Hematopoietic multipotent progenitor cell treated with erythropoietin and hydrocortisone succinate and interleukin-3 and kit ligand, for 6 days (in vitro differentiated cells): Measurements from ENCODE around the gene MYLK2.

ENCODE experiments used
- DNase-seq: peaks from one replicate; pipeline ENCODE4 v3.0.0-alpha.2; 2015

MYLK2 gene

GRCh38 chr20:31836853-31837608 lies 17.9 kb downstream of the MYLK2 start:
- DNase-seq, result no peak

- DNase-seq, result no peak
Observed at GRCh38 chr20:31837896-31838397, 18.8 kb downstream of the MYLK2 start.

- DNase-seq, result peak; percentile 38
Observed at GRCh38 chr20:31838646-31839292, 19.6 kb downstream of the MYLK2 start.

GRCh38 chr20:31839782-31840487 lies 20.8 kb downstream of the MYLK2 start:
- no peak for DNase-seq

DNA sequence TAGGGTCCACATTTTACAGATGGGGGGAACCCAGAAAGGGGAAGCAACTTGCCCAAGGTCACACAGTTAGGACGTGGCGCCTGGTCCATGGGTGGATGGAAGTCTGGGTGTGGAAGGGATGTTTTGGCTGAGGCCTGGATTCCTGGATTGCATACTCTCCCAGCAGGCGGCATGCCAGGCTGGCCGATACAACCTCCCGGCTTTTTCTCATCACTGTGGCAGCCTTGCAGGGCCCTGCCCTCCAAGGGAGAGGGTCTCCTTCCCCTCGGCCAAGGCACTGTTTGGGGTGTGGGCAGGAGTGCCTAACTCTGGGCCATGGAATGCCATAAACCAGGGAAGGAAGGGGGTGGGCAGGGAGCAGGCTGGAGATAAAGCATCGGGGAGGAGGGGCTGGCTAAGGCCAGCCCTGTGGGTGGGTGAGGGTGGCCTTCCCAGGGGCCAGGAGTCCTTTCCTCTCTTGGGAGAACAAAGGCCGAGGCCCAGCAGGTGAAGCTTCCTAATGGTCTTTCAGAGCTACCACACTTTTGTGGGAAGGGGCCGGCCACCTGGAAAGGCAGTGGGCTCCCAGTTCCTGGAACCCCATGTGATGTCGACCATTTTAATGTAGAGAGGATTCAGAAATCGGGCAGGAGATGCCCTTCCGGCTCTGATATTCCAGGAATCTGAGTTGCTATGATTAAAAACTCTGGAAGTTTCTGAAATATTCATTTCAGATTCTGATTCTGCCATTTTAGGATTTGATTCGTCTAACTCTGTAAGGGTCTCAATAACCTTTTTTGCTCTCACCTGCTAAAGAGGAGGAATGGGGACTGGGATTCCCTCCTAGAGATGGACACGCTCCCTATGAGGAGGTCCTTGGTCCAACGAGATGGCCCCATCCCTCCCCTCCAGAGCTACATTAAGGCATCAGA lies 22.0 kb downstream of the MYLK2 start:
- no peak for DNase-seq

- DNase-seq, result no peak
Observed at GRCh38 chr20:31841928-31842327, 22.8 kb downstream of the MYLK2 start.

- no peak for DNase-seq
Observed at GRCh38 chr20:31842471-31843157, 23.5 kb downstream of the MYLK2 start.

DNA sequence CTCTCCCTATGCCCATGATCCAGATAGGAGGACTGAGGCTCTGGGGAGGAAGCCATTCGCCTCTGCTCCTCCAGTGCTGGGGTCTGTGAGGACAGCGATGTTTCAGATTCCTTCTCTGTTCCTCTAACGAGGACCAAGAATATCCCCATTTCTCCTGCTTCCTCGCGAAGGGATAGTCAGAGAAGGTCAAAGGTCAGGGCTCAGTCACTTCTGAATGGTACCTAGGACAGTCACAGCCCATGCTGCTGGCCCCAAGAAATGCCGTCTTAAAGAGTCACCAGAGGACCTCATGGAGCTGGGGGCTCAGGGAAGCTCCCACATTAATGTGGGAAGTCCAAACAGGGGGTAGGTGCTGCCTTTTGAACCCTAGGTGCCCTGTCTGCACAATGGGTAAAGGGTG lies 24.1 kb downstream of the MYLK2 start:
- DNase-seq, result no peak

- DNase-seq, result no peak
Observed at GRCh38 chr20:31843881-31844280, 24.7 kb downstream of the MYLK2 start.

- DNase-seq, result no peak
Observed at GRCh38 chr20:31844737-31845299, 25.7 kb downstream of the MYLK2 start.

- DNase-seq, result no peak
Observed at GRCh38 chr20:31845300-31845863, 26.2 kb downstream of the MYLK2 start, which contains the start of gene FOXS1. FOXS1 (minus strand) TSS chr20:31845604; CDS start chr20:31845542, 62 bp downstream.

- DNase-seq, result no peak
Observed at GRCh38 chr20:31846793-31847138, 27.6 kb downstream of the MYLK2 start.

DNA sequence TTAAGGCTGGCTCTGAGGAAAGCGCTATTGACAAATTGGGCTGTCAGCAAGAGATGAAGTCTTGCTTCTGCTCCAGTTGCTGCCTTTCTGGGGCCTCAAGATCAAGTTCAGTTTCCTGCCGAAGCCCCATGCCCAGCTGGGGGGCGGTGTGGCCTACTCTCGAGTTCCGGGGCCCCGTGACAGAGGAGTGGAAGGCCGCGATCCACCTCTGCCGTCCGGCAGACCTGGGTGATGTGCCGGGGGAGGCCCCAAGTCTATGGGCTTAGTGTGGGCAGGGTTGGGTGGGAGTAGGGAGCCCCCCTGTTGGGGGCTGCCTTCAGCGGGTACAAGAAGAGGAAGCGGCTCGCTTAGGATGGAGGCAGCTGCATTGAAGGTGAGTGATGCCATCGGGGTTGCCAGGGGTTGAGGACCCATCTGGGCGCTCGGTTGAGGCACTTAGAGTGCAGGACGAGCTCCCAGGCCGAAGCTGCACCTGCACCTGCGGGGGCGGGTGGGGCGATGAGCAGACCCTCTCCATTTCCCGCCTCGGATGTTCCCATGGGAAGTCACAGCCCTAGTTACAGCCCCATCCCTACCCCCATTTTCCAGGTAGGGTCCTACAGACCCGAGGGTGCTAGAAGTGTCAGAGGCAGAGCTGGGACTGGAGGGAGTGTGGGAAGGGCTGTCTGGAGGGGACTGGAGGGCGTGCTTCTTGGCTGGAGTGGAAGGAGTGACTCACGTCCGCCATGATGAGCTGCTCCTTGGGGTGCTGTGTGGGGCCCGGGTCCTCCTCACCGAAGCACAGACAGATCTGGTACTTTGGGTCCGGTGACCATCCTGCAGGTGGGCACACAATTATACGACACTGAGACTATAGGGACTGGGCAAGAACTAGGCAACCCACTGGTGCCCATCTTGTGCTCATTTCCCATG lies 29.2 kb downstream of the MYLK2 start:
- DNase-seq, result no peak

GRCh38 chr20:31849306-31849930 lies 30.3 kb downstream of the MYLK2 start:
- DNase-seq, result no peak

- DNase-seq, result no peak
Observed at GRCh38 chr20:31851240-31851955, 32.2 kb downstream of the MYLK2 start.

DNA sequence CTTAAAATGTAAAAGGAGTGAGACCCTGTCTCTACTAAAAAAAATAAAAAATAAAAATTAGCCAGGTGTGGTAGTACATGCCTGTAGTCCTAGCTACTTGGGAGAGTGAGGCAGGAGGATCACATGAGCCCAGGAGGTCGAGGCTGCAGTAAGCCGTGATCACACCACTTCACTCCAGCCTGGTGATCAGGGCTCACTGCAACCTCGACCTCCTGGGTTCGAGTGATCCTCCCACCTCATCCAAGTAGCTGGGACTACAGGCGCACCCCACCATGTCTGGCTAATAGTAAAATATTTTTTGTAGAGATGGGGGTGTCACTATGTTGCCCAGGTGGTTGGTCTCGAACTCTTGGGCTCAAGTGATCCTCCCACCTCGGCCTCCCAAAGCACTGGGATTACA lies 34.3 kb downstream of the MYLK2 start:
- no peak for DNase-seq

DNA sequence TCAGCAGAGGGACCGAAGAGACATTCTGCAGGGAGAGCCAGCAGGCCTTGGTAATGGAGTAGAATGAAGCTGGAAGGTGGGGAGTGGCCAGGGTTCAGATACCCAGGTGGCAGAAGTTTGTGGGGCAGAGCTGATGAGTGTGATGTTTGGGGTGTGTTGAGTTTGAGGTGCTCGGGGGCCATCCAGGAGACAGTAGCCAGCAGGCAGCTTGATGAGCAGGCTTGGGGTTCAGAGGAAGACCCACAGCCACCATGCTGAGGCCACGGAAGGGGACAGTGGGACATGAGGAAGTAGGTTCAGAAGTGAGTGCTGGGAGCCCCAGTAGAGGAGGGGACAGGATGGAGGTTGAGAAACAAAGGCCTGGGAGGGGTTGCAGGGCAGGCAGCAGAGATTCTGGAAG lies 37.4 kb downstream of the MYLK2 start:
- DNase-seq, result no peak

GRCh38 chr20:31857861-31858759 lies 39.0 kb downstream of the MYLK2 start:
- DNase-seq, result no peak
